ENCODE results near the gene RPS18. TPM values are rescaled to one million over a fixed set of nuclear protein-coding genes. Genes with fewer than 3 reads are reported as not detected.
A peak's percentile ranks its signal among the peaks of the same experiment; 100 is the strongest.

The RPS18 gene
- total and polyA plus RNA-seq, 2 of the 13 experiments (the other 11 are each of a cell fraction or from before 2014, with no cell fraction given), result 3,896 to 5,806 TPM

GRCh38 chr6:33236328-33236727, 35.5 kb upstream of the RPS18 start (continued):
- TF ChIP-seq POGZ (CRISPR knock-in tag; IDR thresholded peaks at IDR 0.05), result no peak
- no peak for TF ChIP-seq PAXIP1 (CRISPR knock-in tag; conservative IDR thresholded peaks at IDR 0.05)
- no peak for TF ChIP-seq LBX2 (CRISPR knock-in tag; IDR thresholded peaks at IDR 0.05; ENCODE audit: borderline replicate concordance)
- TF ChIP-seq FIP1L1 (IDR thresholded peaks at IDR 0.05; ENCODE audit: borderline replicate concordance, insufficient read depth, low read depth, low read length), result no peak
- TF ChIP-seq EZH2 (conservative IDR thresholded peaks at IDR 0.05; ENCODE audit: low read depth, low read length), result no peak
- TF ChIP-seq GTF3A (CRISPR knock-in tag; conservative IDR thresholded peaks at IDR 0.05), result no peak

- peaks cover 2 to 44% of the 10 kb centered on the region in 2 experiments; a peak in 4 of 5 replicates for H3K27me3 ChIP-seq (ENCODE audit: control insufficient read depth in 1 of 2, insufficient read depth in 2 of 2, low read length in 2 of 2)
- no peak for ATAC-seq
- ChIA-PET CTCF (ENCODE audit: low intra/inter-chr PET ratio, low total read pairs) (no interaction called here), POLR2A (interaction anchor here (3.4 kb wide), 1 partner anchor 12 kb away, joined by 16 read pairs; no protein-coding TSS in a partner anchor)
- DNase-seq (ENCODE audit: low spot score), result no peak
- H4K20me1 ChIP-seq (ENCODE audit: insufficient read depth, low read length), result no peaks in the 10 kb centered on the region
- no peak overlapping the region for H3K9ac ChIP-seq (ENCODE audit: insufficient read depth, low read depth, low read length)
- in situ Hi-C loops (cut with HindIII; ENCODE audit: extremely low pct_ligation_motif_present, low pct_unique_long_range_greater_than_20kb) (no loop called here), intact Hi-C loops (cut with micrococcal nuclease; ENCODE audit: unreplicated experiment) (no loop called here)
- no peak for FAIRE-seq
- no peak overlapping the region for H3K4me2 ChIP-seq (ENCODE audit: low read depth, low read length)
- no peak for TF ChIP-seq ZBTB8A (CRISPR knock-in tag; IDR thresholded peaks at IDR 0.05; ENCODE audit: borderline replicate concordance, low read depth)
- no peak for TF ChIP-seq PITX1 (CRISPR knock-in tag; IDR thresholded peaks at IDR 0.05)
- TF ChIP-seq ZBTB10 (CRISPR knock-in tag; IDR thresholded peaks at IDR 0.05; ENCODE audit: borderline replicate concordance), result no peak
- no peak for TF ChIP-seq HOMEZ (CRISPR knock-in tag; IDR thresholded peaks at IDR 0.05; ENCODE audit: low read depth)
- TF ChIP-seq SNAI1 (CRISPR knock-in tag; IDR thresholded peaks at IDR 0.05; ENCODE audit: borderline replicate concordance), result no peak
- TF ChIP-seq RAD51 (IDR thresholded peaks at IDR 0.05; ENCODE audit: borderline replicate concordance), result no peak
- TF ChIP-seq CEBPB (IDR thresholded peaks at IDR 0.05; ENCODE audit: borderline replicate concordance, low read depth, low read length), result 0 out of 2 replicates have a peak, but pooled peaks have one; percentile 16
- H3K27ac ChIP-seq (ENCODE audit: extremely low read length, insufficient read depth, low read length), result no peak overlapping the region
- H3K36me3 ChIP-seq (replicated peaks in 1 of 2; ENCODE audit: control insufficient read depth in 1 of 2, insufficient read depth in 2 of 2, low read length in 2 of 2), result no peaks in the 10 kb centered on the region
- no TSS peak for BruUV-seq (replicated peaks)
- no peak overlapping the region for H2AFZ ChIP-seq (ENCODE audit: low read length)
- H3K4me1 ChIP-seq (ENCODE audit: insufficient read depth, low read length), result no peaks in the 10 kb centered on the region
- WGBS (ENCODE audit: low lambda C conversion rate), result 40% methylated on average over 6 of the region's 6 CpGs
- no peak overlapping the region for H3K4me3 ChIP-seq (replicated peaks in 1 of 3; ENCODE audit: insufficient read depth in 1 of 3, low read depth in 2 of 3, low read length in 3 of 3)
- H3K79me2 ChIP-seq (ENCODE audit: insufficient read depth, low read length), result no peaks in the 10 kb centered on the region
- H3K9me3 ChIP-seq (ENCODE audit: low read length), result no peaks in the 10 kb centered on the region
These were observed 35.0 kb upstream of the RPS18 start for GRCh38 chr6:33236852-33237251.

All from HepG2 (cell line).